AG04449 (cell line): Measurements from ENCODE around the gene ZNF385B.

Experiments
- CTCF ChIA-PET: fragments of 350-600 bp; formaldehyde crosslinking; extraction: SDS; loops from one replicate; lab custom pipeline; 2021; ENCODE audit warnings: antibody characterized with exemption; lab: Yijun Ruan, JAX
- POLR2A ChIA-PET: fragments of 400-600, 350-600 bp; formaldehyde crosslinking; extraction: SDS; loops from one replicate; lab custom pipeline; 2020; ENCODE audit warnings: antibody characterized with exemption, inconsistent platforms; lab: Yijun Ruan, JAX
- DNase-seq: peaks from one replicate; pipeline ENCODE4 v3.0.0-alpha.2; 2010; ENCODE audit warnings: low read depth, low spot score
- H3K4me3 ChIP-seq: 2 replicates; pipeline ENCODE4 v1.5.1; 2011; ENCODE audit warnings: low read depth, mild to moderate bottlenecking, control low read depth, low read length
- TF ChIP-seq, protein P1 (sequence below): IDR thresholded peaks from one replicate; pipeline ENCODE4 v1.5.1; 2011; ENCODE audit warnings: mild to moderate bottlenecking, moderate library complexity, low read length, control low read depth, inconsistent platforms; ENCODE audit not compliant: insufficient read depth; ENCODE audit errors: missing control alignments

The ZNF385B gene

DNA sequence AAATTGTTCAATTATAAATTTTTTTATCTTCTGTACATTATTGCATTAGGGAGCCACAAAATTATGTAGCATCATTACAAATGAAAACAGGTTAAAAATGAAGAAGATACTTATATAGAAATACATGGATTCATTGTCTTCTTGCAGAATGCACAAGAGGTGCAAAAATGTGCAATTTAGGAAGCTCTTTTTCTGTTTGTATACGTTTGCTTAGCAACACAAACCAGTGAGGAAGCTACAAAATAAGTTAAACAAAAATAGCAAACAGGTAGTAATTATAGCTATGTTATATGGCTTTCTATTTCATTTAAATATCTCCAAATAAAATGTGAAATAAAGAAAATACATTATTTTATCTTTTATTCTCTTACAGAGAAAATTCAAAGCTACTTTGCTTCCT lies 419.2 kb downstream of the ZNF385B start:
- no peak overlapping the region for H3K4me3 ChIP-seq
- ChIA-PET POLR2A (no interaction called here), CTCF (interaction anchor here (1.4 to 3.3 kb wide), 7 partner anchors 10 to 68 kb away, joined by 3 to 20 read pairs (median 11); no protein-coding TSS in a partner anchor)
- TF ChIP-seq, protein P1, sequence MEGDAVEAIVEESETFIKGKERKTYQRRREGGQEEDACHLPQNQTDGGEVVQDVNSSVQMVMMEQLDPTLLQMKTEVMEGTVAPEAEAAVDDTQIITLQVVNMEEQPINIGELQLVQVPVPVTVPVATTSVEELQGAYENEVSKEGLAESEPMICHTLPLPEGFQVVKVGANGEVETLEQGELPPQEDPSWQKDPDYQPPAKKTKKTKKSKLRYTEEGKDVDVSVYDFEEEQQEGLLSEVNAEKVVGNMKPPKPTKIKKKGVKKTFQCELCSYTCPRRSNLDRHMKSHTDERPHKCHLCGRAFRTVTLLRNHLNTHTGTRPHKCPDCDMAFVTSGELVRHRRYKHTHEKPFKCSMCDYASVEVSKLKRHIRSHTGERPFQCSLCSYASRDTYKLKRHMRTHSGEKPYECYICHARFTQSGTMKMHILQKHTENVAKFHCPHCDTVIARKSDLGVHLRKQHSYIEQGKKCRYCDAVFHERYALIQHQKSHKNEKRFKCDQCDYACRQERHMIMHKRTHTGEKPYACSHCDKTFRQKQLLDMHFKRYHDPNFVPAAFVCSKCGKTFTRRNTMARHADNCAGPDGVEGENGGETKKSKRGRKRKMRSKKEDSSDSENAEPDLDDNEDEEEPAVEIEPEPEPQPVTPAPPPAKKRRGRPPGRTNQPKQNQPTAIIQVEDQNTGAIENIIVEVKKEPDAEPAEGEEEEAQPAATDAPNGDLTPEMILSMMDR = no peak
- no peak for DNase-seq

DNA sequence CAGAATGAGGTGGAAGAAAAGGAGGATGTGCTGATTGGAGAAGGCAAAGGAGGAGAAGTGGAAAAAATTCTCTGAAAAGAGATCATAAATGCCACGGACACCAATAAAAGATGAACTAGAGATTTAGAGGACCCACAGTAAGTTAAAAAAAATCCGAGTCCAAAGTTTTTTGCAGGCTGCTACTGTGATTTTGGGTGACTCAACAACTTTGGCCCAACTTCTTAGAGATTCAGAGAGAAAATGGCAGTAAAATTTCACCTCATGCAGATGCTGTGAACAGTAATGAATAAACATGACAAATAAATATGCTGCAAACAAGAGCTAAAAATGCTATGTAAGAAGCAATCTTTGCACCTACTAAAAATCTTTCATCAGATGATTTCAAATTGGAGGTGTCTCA lies 419.9 kb downstream of the ZNF385B start:
- ChIA-PET POLR2A (interaction anchor here (0.7 kb wide), 1 partner anchor 318 kb away, joined by 3 read pairs; no protein-coding TSS in a partner anchor), CTCF (interaction anchor here (0.8 to 3.3 kb wide), 11 partner anchors 9 to 272 kb away, joined by 3 to 20 read pairs (median 4); no protein-coding TSS in a partner anchor)
- no peak for DNase-seq
- TF ChIP-seq, protein P1 = no peak
- no peak overlapping the region for H3K4me3 ChIP-seq

DNA sequence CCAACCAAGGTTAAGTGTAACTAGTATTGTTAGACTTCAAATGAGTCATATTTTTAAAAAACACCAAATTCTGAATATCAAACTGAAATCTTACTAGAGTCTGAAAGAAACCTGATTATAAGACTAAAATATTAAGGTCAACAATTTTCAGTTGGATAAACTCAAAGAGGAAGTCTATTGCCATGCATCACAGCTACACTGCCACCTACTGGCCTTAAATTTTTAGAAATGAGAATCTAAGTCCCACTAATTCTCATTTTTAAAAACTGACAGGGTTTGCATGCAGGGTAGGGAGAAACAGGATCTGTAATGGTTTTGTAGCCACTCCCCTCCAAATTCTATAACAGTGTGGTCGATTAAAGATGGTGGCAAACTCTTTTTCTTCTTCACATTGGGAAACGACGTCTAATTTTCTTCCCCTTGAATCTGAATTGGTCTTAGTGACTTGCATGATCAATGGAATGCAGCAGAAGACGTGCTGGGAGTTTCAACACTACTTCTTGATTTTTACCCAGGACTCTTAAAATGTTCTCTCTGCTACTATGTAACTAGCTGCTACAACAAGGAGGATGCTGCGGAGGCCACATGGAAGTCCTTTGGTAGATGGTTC lies 420.7 kb downstream of the ZNF385B start:
- no peak for DNase-seq
- H3K4me3 ChIP-seq = no peak overlapping the region
- ChIA-PET CTCF (interaction anchor here (0.7 to 3.3 kb wide), 11 partner anchors 8 to 292 kb away, joined by 3 to 20 read pairs (median 4); no protein-coding TSS in a partner anchor), POLR2A (interaction anchor here (0.7 kb wide), 1 partner anchor 318 kb away, joined by 3 read pairs; no protein-coding TSS in a partner anchor)
- TF ChIP-seq, protein P1 = peak; percentile 45

DNA sequence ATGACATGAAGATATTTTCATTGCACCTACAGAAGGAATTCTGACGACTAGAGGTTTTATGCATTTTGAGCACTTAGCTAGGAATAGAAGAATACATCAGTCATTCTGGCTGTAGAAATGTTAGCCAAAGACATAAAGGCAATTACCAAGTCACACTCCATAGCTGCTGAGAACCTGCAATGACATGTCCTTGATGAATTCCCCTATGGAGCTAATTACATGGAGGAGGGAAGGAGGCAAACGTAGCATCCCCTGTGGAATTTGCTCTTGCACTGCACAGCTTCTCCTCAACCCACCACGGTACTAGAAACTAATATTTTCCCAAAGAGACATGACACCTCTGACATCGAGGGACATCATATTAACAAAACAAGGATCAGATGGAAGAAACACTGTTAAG lies 422.8 kb downstream of the ZNF385B start:
- no peak for DNase-seq
- H3K4me3 ChIP-seq = no peak overlapping the region
- CTCF ChIA-PET = interaction anchor here (1.2 to 1.5 kb wide), 2 partner anchors 9 to 15 kb away, joined by 3 to 8 read pairs; no protein-coding TSS in a partner anchor
- TF ChIP-seq, protein P1 = no peak
- POLR2A ChIA-PET = no interaction called here

DNA sequence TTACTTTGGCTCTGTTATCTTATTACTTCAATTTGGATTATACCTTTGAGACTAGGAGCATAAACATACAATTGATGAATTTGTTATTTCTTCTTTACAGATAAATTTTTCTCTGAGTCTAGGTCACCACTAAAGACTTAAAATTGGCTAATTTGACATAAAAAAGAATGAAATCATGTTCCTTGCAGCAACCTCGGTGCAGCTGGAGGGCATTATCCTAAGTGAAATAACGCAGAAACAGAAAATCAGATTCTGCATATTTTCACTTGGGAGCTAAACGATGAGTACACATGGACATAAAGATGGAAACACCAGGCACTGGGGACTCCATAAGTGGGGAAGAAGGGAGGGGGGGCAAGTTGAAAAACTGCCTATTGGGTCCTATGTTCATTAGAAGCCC lies 424.0 kb downstream of the ZNF385B start:
- H3K4me3 ChIP-seq = no peak overlapping the region
- no peak for DNase-seq
- TF ChIP-seq, protein P1 = no peak
- CTCF ChIA-PET = no interaction called here
- POLR2A ChIA-PET = no interaction called here

DNA sequence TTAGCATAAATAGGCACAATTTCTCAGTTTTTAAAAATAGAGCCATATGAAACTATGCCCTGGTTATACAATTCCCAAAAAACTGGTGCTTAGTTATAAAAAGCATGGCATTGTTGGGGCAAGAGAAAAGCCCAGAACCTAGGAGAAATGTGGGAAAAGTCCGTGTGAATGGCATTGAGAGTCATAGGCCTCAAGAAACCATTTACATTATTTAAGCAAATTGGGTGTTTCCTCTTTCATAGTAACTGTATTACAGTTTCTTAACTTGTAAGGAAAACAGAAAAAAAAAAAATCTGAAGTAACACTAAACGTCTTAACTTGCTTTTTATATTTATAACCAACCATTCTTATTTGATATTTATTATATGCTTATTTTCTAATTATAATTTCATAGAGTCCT lies 425.8 kb downstream of the ZNF385B start:
- TF ChIP-seq, protein P1 = no peak
- H3K4me3 ChIP-seq = no peak overlapping the region
- ChIA-PET POLR2A (no interaction called here), CTCF (interaction anchor here (0.7 to 6.0 kb wide), 2 partner anchors 8 to 13 kb away, joined by 3 to 48 read pairs; no protein-coding TSS in a partner anchor)
- no peak for DNase-seq
